H9 (cell line): ENCODE measurements around the gene TSHB. TPM values are rescaled to one million over a fixed set of nuclear protein-coding genes. Genes with fewer than 3 reads are reported as not detected.
"Not testable (repeated sequence)": the region's sequence is repeated elsewhere in the genome, so short reads cannot be mapped to it uniquely, and the experiment has no call there.

Experiments used
- DNase-seq: peaks from one replicate; pipeline ENCODE4 v3.0.0-alpha.2; 2017
- H2AFZ ChIP-seq: one replicate; pipeline ENCODE4 v1.6.1; 2013; ENCODE audit warnings: mild to moderate bottlenecking, low read length, control low read depth, moderate library complexity
- H2AK5ac ChIP-seq: 2 replicates; pipeline ENCODE4 v1.6.1; 2013; ENCODE audit warnings: low read length, control low read depth, mixed read lengths; ENCODE audit not compliant: insufficient read length
- H2BK120ac ChIP-seq: one replicate; pipeline ENCODE4 v1.6.1; 2013; ENCODE audit warnings: low read depth, mild to moderate bottlenecking, low read length, control low read depth, inconsistent platforms; ENCODE audit not compliant: poor library complexity, severe bottlenecking
- H2BK12ac ChIP-seq: 2 replicates; pipeline ENCODE4 v1.6.1; 2013; ENCODE audit warnings: low read length, control low read depth, mixed read lengths, low read depth; ENCODE audit not compliant: insufficient read length
- H2BK15ac ChIP-seq: 2 replicates; pipeline ENCODE4 v1.6.1; 2013; ENCODE audit warnings: low read depth, low read length, control low read depth
- H2BK20ac ChIP-seq: one replicate; pipeline ENCODE4 v1.6.1; 2013; ENCODE audit warnings: low read depth, mild to moderate bottlenecking, low read length, control low read depth, inconsistent platforms; ENCODE audit not compliant: poor library complexity, severe bottlenecking
- H2BK5ac ChIP-seq: 2 replicates; pipeline ENCODE4 v1.6.1; 2013; ENCODE audit warnings: low read length, control low read depth, mixed read lengths; ENCODE audit not compliant: insufficient read length
- H3K14ac ChIP-seq: 2 replicates; pipeline ENCODE4 v1.6.1; 2013; ENCODE audit warnings: low read length, control low read depth; ENCODE audit not compliant: insufficient read depth
- H3K18ac ChIP-seq: 2 replicates; pipeline ENCODE4 v1.6.1; 2013; ENCODE audit warnings: low read depth, mild to moderate bottlenecking, mixed read lengths, low read length, control low read depth; ENCODE audit not compliant: insufficient read length
- H3K23ac ChIP-seq: 2 replicates; pipeline ENCODE4 v1.6.1; 2013; ENCODE audit warnings: low read length, control low read depth, mixed read lengths, low read depth; ENCODE audit not compliant: insufficient read length
- H3K23me2 ChIP-seq: 2 replicates; pipeline ENCODE4 v1.6.1; 2013; ENCODE audit warnings: low read depth, mild to moderate bottlenecking, mixed read lengths, low read length, control low read depth; ENCODE audit not compliant: insufficient read length, poor library complexity, severe bottlenecking
- H3K27ac ChIP-seq: 2 replicates; pipeline ENCODE4 v1.5.1; 2013; ENCODE audit warnings: low read length, control low read depth, mixed read lengths, low read depth; ENCODE audit not compliant: insufficient read length
- H3K27me3 ChIP-seq: 2 replicates; pipeline ENCODE4 v1.6.1; 2013; ENCODE audit warnings: low read length, control low read depth, inconsistent platforms; ENCODE audit not compliant: insufficient read depth
- H3K4ac ChIP-seq: 2 replicates; pipeline ENCODE4 v1.6.1; 2013; ENCODE audit warnings: low read depth, mild to moderate bottlenecking, control low read depth, inconsistent platforms, low read length, moderate library complexity
- H3K4me1 ChIP-seq: 2 replicates; pipeline ENCODE4 v1.6.1; 2013; ENCODE audit warnings: low read length, control low read depth, inconsistent platforms; ENCODE audit not compliant: insufficient read depth
- H3K4me2 ChIP-seq: 2 replicates; pipeline ENCODE4 v1.6.1; 2013; ENCODE audit warnings: low read length, control low read depth, mixed read lengths; ENCODE audit not compliant: insufficient read length, insufficient read depth
- H3K56ac ChIP-seq: 2 replicates; pipeline ENCODE4 v1.6.1; 2013; ENCODE audit warnings: low read depth, mild to moderate bottlenecking, mixed read lengths, low read length, control low read depth; ENCODE audit not compliant: insufficient read length
- H3K79me1 ChIP-seq: 2 replicates; pipeline ENCODE4 v1.6.1; 2013; ENCODE audit warnings: low read depth, mild to moderate bottlenecking, moderate library complexity, low read length, control low read depth, inconsistent platforms; ENCODE audit not compliant: insufficient read depth, poor library complexity, severe bottlenecking
- H3K79me2 ChIP-seq: 2 replicates; pipeline ENCODE4 v1.6.1; 2013; ENCODE audit warnings: low read length, control low read depth, inconsistent platforms; ENCODE audit not compliant: insufficient read depth
- H3K9ac ChIP-seq: 2 replicates; pipeline ENCODE4 v1.6.1; 2013; ENCODE audit warnings: low read length, control low read depth, mixed read lengths; ENCODE audit not compliant: insufficient read length; ENCODE audit errors: extremely low read depth
- H3K9me3 ChIP-seq: one replicate; pipeline ENCODE4 v1.6.1; 2013; ENCODE audit warnings: low read depth, low read length, inconsistent platforms; ENCODE audit not compliant: control insufficient read depth
- H3T11ph ChIP-seq: one replicate; pipeline ENCODE4 v1.6.1; 2013; ENCODE audit warnings: mild to moderate bottlenecking, low read length, control low read depth, inconsistent platforms
- H4K20me1 ChIP-seq: one replicate; pipeline ENCODE4 v1.6.1; 2013; ENCODE audit not compliant: control insufficient read depth, insufficient read length, insufficient read depth
- H4K5ac ChIP-seq: 2 replicates; pipeline ENCODE4 v1.6.1; 2013; ENCODE audit warnings: low read depth, mild to moderate bottlenecking, mixed read lengths, low read length, control low read depth; ENCODE audit not compliant: insufficient read length
- H4K8ac ChIP-seq: replicated peaks from 2 replicates; pipeline ENCODE4 v1.6.1; 2013; ENCODE audit warnings: low read length, control low read depth, mixed read lengths, low read depth; ENCODE audit not compliant: insufficient read length
- H4K91ac ChIP-seq: 2 replicates; pipeline ENCODE4 v1.6.1; 2013; ENCODE audit warnings: low read depth, mild to moderate bottlenecking, moderate library complexity, mixed read lengths, low read length, control low read depth; ENCODE audit not compliant: insufficient read length
- H3K27ac Mint-ChIP-seq, 3 experiments: 2 replicates in 2 of 3; 3 replicates in 1 of 3; pipeline ENCODE4 v1.8.0; 2020 to 2021; ENCODE audit warnings: mixed read lengths in 3 of 3, mild to moderate bottlenecking in 1 of 3, moderate library complexity in 1 of 3
- H3K27me3 Mint-ChIP-seq: 2 replicates; pipeline ENCODE4 v1.8.0; 2021; ENCODE audit warnings: low read depth, mild to moderate bottlenecking, moderate library complexity, mixed read lengths
- H3K36me3 Mint-ChIP-seq, 3 experiments: 2 replicates in 2 of 3; 3 replicates in 1 of 3; pipeline ENCODE4 v1.8.0; 2020 to 2021; ENCODE audit warnings: low read depth in 3 of 3, mixed read lengths in 3 of 3; ENCODE audit not compliant: insufficient read depth in 1 of 3
- H3K4me1 Mint-ChIP-seq, 2 experiments: 2 replicates each; pipeline ENCODE4 v1.8.0; 2020; ENCODE audit warnings: mixed read lengths in 2 of 2
- H3K4me3 Mint-ChIP-seq, 2 experiments: 2 replicates in 1 of 2; 3 replicates in 1 of 2; pipeline ENCODE4 v1.8.0; 2020 to 2021; ENCODE audit warnings: mild to moderate bottlenecking in 2 of 2, mixed read lengths in 2 of 2, moderate library complexity in 1 of 2
- H3K9me3 Mint-ChIP-seq, 2 experiments: 2 replicates in 1 of 2; 3 replicates in 1 of 2; pipeline ENCODE4 v1.8.0; 2020; ENCODE audit warnings: mild to moderate bottlenecking in 2 of 2, mixed read lengths in 2 of 2, moderate library complexity in 1 of 2
- CTCF ChIP-seq: fragments of 200-600 bp; sonication (generic); conservative IDR thresholded peaks from 3 replicates; pipeline ENCODE4 v1.8.0; 2021; ENCODE audit warnings: antibody characterized with exemption, mild to moderate bottlenecking
- WGBS: extraction: QIAGEN DNeasy Blood & Tissue Kit; methylation state at CpG from one replicate; pipeline ENCODE4 v1.1.7; 2013; ENCODE audit warnings: missing lambda C conversion rate, low lambda C conversion rate, mixed read lengths; ENCODE audit not compliant: insufficient read length; ENCODE audit errors: extremely low coverage; 5-methylcytosine and 5-hydroxymethylcytosine counted together
- total RNA-seq: library from RNA; stranded (reverse); gene quantifications from 2 replicates; pipeline ENCODE4 v1.2.1, GENCODE V29; 2021

TSHB gene
- total RNA-seq, 1 experiment from 2014 or later = not detected

GRCh38 chr1:115013792-115014191, 15.8 kb upstream of the TSHB start:
- H3K4me2 ChIP-seq = no peak overlapping the region

GRCh38 chr1:115019549-115019948, 10.1 kb upstream of the TSHB start:
- not testable (repeated sequence) for H3K27ac Mint-ChIP-seq, H4K91ac ChIP-seq, H3T11ph ChIP-seq, H2BK120ac ChIP-seq, H3K79me1 ChIP-seq, H4K20me1 ChIP-seq, H2BK12ac ChIP-seq, DNase-seq, H3K27me3 ChIP-seq, H3K36me3 Mint-ChIP-seq, H2AK5ac ChIP-seq, H3K9me3 ChIP-seq, H4K8ac ChIP-seq, H3K14ac ChIP-seq, H2BK5ac ChIP-seq, H2BK20ac ChIP-seq, H3K79me2 ChIP-seq, H3K56ac ChIP-seq, H3K23me2 ChIP-seq, H3K4ac ChIP-seq, H3K4me2 ChIP-seq, H3K27ac ChIP-seq, H3K27me3 Mint-ChIP-seq, H3K4me1 Mint-ChIP-seq, H3K18ac ChIP-seq, H3K9ac ChIP-seq, H2BK15ac ChIP-seq, H3K4me1 ChIP-seq, H4K5ac ChIP-seq, H3K23ac ChIP-seq, H2AFZ ChIP-seq, H3K4me3 Mint-ChIP-seq
- peaks cover 14 to 19% of the 10 kb centered on the region in 2 experiments for H3K9me3 Mint-ChIP-seq
- no CpG with 5 or more reads among the region's 9 CpGs for WGBS

More at GRCh38 chr1:115013792-115014191, 15.8 kb upstream of the TSHB start:
- Mint-ChIP-seq H3K4me3 (no peak overlapping the region), H3K4me1 (peaks cover 0 to 3% of the 10 kb centered on the region in 2 experiments; a peak in 1 of 4 replicates), H3K27ac (no peak overlapping the region), H3K9me3 (peaks cover 7 to 14% of the 10 kb centered on the region in 2 experiments; a peak in 4 of 5 replicates), H3K36me3 (no peaks in the 10 kb centered on the region), H3K27me3 (peaks cover 4% of the 10 kb centered on the region)
- Histone ChIP-seq H2BK12ac (no peak overlapping the region), H3K14ac (no peak overlapping the region), H3K4me1 (no peaks in the 10 kb centered on the region), H3K79me1 (no peaks in the 10 kb centered on the region), H2BK120ac (no peak overlapping the region), H3K23me2 (no peaks in the 10 kb centered on the region), H3K56ac (no peak overlapping the region), H3K27me3 (no peaks in the 10 kb centered on the region), H3K79me2 (no peaks in the 10 kb centered on the region), H3T11ph (no peak overlapping the region), H4K5ac (no peak overlapping the region), H2AK5ac (no peak overlapping the region), H4K20me1 (no peaks in the 10 kb centered on the region), H3K27ac (no peak overlapping the region), H3K4ac (no peak overlapping the region), H2AFZ (no peak overlapping the region), H4K91ac (no peak overlapping the region), H2BK20ac (no peak overlapping the region), H2BK15ac (no peak overlapping the region), H3K9me3 (no peaks in the 10 kb centered on the region), H3K18ac (no peak overlapping the region), H3K23ac (no peak overlapping the region), H4K8ac (no peak overlapping the region), H3K9ac (no peak overlapping the region), H2BK5ac (no peak overlapping the region)
- no peak for TF ChIP-seq CTCF
- no CpG with 5 or more reads among the region's 2 CpGs for WGBS
- no peak for DNase-seq
